Ureter (tissue), 1 donor: ENCODE results near the gene RAB10. TPM values are rescaled to one million over a fixed set of nuclear protein-coding genes. Genes with fewer than 3 reads are reported as not detected.

Experiments used
- DNase-seq: peaks from one replicate; pipeline ENCODE4 v3.0.0-alpha.2; 2020; ENCODE audit warnings: low spot score
- total RNA-seq: library from RNA; stranded (reverse); gene quantifications from one replicate; pipeline ENCODE4 v1.2.4, GENCODE V29; 2023
- donor health status: DM: yes; HTN: yes; CAD: no.

The RAB10 gene
- total RNA-seq, 1 donor from 2014 or later: 180 TPM

DNA sequence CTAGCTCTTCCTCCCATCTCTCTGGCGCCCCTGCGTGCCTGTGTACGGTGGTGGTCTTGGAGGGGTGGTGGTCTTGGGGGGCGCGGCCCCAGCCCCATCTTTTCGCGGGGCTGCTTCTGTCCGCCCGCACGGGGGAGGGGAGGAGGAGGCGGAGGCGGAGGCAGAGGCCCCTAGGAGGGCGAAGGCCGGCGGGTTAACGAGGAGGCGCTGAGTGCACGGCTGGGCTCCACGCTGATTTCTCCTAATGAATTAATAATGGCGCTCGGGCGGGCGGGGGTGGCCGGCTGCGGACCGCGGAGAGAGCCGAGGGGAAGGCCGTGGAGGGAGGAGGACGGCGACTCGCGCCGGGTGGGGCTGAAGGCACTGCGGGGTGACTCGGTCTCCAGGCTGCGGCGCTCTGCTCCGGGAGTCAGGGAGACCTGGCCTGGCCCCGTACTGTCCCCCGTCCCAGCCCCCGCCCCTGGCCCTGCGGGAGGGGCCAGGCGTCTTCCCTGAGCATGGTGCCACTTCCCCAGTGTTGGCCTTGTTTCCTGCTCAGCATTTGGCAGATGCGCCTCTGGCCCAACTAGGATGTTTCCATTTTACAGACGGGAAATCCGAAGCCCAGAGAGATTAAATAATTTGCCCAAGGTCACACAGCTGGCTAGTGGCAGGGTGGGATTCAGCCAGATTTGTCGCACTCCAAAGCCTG lies 145.0 kb downstream of the RAB10 start:
- DNase-seq: no peak

- no peak for DNase-seq
Measured at GRCh38 chr2:26179446-26179913, 145.6 kb downstream of the RAB10 start.

GRCh38 chr2:26182441-26182840 lies 148.6 kb downstream of the RAB10 start:
- DNase-seq: no peak

- DNase-seq: no peak
Measured at GRCh38 chr2:26182887-26183630, 149.2 kb downstream of the RAB10 start.

DNA sequence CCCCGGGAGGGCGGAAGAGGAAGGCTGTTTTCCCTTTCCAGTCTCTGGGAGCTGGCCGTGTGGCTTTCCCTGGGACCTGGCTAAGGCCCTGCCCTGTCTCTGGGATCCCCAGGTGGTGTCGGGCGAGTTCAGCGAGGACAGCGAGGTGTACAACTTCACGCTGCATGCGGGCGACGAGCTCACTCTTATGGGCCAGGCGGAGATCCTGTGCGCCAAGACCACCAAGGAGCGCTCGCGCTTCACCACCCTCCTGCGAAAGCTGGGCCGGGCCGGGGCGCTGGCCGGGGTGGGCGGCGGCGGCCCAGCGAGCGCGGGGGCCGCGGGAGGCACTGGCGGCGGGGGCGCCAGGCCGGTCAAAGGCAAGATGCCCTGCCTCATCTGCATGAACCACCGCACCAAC lies 150.2 kb downstream of the RAB10 start:
- no peak for DNase-seq

DNA sequence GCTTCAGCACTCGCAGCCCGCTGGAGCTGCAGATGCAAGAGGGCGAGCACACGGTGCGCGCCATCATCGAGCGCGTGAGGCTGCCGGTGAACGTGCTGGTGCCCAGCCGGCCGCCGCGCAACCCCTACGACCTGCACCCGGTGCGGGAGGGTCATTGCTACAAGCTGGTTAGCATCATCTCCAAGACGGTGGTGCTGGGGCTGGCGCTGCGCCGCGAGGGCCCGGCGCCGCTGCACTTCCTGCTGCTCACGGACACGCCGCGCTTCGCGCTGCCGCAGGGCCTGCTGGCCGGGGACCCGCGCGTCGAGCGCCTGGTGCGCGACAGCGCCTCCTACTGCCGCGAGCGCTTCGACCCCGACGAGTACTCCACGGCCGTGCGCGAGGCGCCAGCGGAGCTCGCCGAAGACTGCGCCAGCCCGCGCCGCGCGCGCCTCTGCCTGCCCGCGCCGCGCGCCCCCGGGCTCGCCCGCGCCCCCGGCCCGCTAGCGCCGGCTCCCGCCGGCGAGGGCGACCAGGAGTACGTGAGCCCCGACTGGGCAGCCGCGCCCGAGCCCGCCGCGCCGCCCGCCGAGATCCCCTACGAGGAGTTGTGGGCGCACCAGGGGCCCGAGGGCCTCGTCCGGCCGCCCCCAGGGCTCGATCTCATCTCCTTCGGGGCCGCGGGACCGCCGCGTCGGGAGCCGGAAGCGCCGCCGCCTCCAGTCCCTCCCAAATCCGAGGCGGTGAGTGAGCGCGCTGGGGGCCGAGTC lies 150.8 kb downstream of the RAB10 start:
- peak; percentile 84 for DNase-seq

DNA sequence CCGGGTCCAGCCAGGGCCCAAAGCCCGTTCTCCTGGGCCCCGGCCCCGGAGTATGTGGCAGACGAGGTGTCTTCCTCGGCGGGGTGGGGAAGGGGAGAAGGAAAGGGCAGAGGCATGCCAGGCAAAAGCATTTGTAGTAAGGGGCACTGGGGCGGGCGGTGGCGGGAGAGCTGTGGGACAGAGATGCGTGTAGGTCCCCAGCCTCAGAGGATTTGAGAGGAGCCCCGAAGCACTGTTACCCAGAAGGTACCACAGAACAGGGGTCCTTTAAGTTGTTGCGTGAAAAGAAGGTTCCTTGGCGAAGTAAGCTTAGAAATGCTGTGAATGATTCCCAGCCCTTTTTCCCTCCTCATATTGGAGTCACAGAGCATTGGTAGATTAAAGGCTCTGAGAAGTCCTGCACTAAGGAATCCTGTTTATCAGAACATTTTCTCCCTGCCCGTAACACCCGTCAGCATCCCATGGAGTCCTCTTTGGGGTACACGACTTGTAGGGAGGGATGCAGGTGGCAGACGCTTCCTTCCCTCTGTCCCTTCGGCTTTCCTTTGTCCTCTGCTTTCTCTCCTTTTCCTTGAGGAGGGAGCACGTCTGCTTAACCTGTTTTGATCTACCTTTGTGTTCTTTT lies 151.5 kb downstream of the RAB10 start:
- no peak for DNase-seq

GRCh38 chr2:26185954-26186770 lies 152.3 kb downstream of the RAB10 start:
- no peak for DNase-seq

Other genes with a start within 250 kb of the RAB10 start
- 33.7 TPM for gene ASXL2, start 155.6 kb upstream of the RAB10 start, total RNA-seq
- 4.1 TPM for gene KIF3C, start 51.6 kb upstream of the RAB10 start, total RNA-seq
- gene GAREM2, start 139.0 kb downstream of the RAB10 start, total RNA-seq: 4.3 TPM
- gene HADHA, start 210.5 kb downstream of the RAB10 start, total RNA-seq: 154 TPM
- 151 TPM for gene HADHB, start 210.9 kb downstream of the RAB10 start, total RNA-seq